C4-2B (cell line): ENCODE measurements around the gene ENDOU.

ENCODE experiments used
- ZFX ChIP-seq: fragments of 450-650 bp; IDR thresholded peaks from 2 replicates; pipeline ENCODE4 v1.6.1; 2017
- TF ChIP-seq, protein P1 (sequence below): fragments of 450-650 bp; conservative IDR thresholded peaks from 2 replicates; pipeline ENCODE4 v1.5.1; 2017; ENCODE audit warnings: mild to moderate bottlenecking

DNA sequence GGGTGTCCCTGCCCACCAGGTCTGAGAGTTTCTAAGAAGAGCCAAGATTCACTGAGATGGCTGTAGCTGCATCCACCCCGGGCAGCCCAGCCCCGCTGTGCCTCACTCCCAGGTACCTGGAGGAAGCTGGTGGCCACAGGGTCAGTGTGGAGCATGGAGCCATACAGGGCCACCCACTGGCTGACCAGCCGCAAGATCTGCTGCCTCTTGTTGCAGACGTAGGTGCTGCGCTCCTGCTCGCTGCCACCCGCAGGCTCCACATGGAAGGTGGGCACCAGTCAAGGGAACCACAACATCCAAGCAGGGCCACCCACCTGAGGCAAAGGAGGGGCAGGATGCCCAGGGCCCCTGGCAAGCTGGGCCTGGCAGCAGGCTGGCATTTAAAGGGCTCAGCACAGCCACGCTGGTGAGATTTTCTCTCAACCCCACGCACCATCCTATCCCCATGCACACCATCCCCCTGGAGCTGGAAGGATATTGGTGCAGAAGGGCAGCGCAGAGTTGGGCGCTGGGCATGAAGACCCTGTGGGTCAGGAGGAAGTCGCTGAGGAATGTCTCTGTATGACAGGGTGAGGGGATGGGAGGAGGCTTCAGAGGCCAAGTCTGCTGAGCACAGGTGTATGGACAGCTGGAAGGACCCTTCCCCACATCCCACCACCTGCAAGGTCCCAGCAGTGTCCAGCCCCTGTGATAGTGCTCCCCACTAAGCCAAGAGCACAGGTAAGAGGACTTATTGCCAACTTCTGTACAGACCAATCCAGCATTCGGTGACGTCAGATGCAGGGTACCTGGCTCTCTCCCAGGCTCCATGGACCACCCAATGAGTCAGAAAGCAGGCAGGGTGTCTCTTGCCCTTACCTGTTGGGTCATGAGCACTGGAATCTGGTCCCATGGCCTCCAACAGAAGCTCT lies 22.6 kb upstream of the ENDOU start:
- TF ChIP-seq, protein P1, sequence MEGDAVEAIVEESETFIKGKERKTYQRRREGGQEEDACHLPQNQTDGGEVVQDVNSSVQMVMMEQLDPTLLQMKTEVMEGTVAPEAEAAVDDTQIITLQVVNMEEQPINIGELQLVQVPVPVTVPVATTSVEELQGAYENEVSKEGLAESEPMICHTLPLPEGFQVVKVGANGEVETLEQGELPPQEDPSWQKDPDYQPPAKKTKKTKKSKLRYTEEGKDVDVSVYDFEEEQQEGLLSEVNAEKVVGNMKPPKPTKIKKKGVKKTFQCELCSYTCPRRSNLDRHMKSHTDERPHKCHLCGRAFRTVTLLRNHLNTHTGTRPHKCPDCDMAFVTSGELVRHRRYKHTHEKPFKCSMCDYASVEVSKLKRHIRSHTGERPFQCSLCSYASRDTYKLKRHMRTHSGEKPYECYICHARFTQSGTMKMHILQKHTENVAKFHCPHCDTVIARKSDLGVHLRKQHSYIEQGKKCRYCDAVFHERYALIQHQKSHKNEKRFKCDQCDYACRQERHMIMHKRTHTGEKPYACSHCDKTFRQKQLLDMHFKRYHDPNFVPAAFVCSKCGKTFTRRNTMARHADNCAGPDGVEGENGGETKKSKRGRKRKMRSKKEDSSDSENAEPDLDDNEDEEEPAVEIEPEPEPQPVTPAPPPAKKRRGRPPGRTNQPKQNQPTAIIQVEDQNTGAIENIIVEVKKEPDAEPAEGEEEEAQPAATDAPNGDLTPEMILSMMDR = no peak
- TF ChIP-seq ZFX = no peak
